ENCODE data around the gene NARS2.
"Not testable (repeated sequence)": the region's sequence is repeated elsewhere in the genome, so short reads cannot be mapped to it uniquely, and the experiment has no call there.

The NARS2 gene

DNA sequence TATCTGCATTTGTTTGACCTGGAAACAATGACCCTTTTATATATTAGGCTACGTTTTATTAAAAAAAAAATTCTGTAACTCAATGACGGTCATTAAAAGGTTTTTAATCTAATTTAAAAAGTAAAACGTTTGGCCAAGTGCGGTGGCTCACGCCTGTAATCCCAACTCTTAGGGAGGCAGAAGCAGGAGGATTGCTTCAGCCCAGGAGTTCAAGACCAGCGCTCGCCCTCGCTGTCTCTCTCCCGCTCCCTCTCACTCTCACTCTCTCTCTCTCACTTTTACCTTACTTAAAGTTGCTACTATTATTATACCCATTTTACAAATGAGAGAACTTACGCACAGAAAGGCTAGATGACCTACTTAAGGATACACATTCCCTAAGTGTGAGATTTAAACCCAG, 814 bp upstream of the NARS2 start:
- no peak for DNase-seq

DNA sequence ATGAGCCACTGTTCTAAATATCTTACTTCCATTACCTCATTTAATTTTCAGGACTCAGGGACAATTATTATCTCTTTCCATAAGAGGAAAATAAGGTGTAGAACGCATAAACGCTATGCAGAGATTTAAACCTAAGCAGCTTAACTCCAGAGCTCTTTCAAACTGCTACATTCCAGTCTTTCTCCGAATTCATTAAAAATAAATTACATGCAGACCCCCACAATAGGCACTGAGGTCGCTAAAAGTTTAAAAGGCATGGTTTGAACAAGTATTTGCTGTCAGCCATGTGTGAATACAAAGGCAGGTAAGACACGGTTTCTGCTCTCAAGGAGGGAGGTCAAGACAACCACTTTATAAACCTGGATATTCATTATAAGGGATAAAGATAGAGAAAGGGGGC, 983 bp downstream of the NARS2 start:
- no peak for DNase-seq

DNA sequence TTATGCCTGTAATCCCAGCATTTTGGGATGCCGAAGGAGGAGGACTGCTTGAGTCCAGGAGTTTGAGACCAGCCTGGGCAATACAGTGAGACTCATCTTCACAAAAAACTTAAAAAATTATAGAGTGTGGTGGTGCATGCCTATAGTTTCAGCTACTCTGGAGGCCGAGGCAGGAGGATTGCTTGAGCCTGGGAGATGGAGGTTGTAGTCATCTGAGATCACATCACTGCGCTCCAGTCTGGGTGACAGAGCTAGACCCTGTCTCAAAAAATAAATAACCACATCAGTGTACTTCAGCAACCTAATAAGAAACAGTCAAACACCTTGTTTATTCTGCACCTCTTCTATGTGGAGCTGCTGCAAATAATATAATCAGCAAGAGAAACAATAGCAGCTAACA, 1.4 kb downstream of the NARS2 start:
- DNase-seq, result no peak

DNA sequence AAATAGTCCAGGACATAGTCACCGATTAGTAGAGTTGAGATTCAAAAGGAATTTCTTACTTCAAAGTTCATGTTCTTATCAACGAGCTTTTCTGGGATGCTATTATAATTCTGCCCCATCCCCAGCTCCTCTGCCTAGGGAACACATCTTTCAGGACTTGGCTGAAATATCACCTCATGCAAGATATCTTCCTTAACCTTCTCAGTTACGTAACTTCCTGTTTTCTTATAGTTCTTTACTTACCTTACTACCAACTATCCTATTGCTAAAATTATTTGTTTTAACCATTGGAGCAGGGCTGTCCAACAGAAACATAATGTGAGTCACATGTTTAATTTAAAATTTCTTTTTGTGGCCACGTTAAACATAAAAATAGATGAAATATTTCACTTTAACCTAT, 2.3 kb downstream of the NARS2 start:
- no peak for DNase-seq

DNA sequence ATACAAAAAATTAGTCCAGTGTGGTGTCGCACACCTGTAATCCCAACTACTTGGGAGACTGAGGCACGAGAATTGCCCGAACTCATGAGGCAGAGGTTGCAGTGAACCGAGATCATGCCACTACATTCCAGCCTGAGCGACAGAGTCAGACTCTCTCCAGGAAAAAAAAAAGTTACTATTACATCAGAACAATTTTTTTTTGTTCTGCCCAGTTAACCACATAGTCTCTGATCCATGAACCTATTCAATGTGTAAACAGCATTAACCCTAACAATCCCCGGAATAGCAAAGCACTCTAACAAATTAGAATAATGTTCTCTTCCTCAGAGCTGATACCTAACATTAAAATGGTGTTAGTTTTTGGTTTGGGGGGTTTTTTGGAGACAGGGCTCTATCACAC, 4.6 kb downstream of the NARS2 start:
- no peak for DNase-seq

DNA sequence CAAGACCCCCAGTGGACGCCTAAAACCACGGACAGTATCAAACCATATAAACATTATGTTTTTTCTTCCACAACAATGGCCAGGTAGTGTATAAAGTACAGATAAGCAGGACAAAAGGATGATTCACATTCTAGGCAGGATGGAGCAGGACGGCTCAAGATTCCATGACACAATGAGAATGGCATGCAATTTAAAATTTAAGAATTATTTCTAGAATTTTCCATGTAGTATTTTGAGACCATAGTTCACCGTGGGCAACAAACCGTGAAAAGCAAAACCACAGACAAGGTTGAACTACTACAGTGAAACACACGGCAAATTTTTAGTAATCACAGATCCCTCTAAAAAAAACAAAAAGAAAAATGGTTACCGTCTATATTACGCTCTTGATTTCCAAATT, 7.5 kb downstream of the NARS2 start:
- no peak for DNase-seq

DNA sequence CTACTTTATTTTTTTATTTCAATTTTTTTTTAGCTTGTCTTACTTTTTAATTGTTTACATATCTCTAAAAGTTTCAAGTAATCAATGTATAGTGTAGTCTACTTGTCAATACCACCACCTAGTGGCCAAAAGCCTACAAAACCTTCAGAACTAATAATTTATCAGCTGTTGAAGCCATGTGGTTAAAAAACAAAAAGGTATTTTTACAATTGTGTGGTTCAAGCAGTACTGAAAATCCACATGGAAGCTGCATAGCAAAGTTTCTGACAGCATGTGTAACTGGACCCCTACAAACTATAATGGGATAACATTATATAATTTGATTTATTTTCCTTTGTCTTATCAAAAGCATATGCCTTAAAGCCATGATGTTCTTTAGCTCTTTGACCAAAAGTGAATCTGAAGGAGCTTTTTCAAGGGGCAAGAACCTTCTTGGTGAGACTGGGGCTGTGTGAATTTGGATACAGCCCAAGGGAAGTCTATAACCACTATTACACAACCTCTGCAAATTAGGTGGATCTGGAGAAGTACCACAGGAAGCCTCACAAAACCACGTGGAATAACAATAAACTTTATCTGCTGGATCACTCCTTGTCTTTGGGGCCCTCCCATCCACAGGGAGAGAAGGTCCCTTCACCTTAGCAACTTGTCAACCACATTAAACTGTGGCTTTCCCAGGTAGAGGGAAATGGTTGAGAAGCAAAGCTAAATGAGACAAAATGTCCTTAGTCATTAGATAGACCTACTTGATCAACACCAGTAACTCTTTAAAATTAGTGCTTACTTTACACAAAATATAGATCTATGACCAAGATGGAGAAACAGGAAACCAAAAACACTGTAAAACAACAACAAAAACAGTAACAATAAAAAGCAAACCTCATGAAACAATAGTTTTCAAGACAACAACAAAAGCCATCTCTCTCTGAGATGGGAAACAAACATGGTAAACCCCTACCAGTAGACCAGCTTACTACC, 9.9 kb downstream of the NARS2 start:
- peak; percentile 73 to 88 (median 84) for DNase-seq

DNA sequence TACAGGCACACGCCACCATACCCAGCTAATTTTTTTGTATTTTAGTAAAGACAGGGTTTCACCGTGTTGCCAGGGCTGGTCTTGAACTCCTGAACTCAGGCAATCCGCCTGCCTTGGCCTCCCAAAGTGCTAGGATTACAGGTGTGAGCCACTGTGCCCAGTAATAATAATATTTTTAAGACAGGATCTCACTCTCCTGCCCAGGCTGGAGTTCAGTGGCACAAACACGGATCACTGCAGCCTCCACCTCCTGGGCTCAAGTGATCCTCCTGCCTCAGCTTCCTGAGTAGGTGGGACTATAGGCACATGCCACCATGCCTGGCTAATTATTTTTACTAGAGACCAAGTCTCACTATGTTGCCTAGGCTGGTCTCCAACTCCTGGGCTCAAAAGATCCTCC, 10.6 kb downstream of the NARS2 start:
- not testable (repeated sequence) for DNase-seq

DNA sequence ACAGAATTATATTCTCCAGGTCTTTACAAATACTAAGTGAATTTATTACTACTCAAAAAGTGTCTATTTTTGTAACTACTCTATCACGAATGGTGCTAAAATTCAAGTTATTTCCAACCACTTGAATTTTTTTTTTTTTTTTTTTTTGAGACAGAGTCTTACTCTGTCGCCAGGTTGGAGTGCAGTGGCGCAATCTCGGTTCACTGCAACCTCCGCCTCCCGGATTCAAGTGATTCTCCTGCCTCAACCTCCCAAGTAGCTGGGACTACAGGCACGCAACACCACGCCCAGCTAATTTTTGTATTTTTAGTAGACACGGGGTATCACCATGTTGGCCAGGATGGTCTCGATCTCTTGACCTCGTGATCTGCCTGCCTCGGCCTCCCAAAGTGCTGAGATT, 11.6 kb downstream of the NARS2 start:
- DNase-seq, result not testable (repeated sequence)

DNA sequence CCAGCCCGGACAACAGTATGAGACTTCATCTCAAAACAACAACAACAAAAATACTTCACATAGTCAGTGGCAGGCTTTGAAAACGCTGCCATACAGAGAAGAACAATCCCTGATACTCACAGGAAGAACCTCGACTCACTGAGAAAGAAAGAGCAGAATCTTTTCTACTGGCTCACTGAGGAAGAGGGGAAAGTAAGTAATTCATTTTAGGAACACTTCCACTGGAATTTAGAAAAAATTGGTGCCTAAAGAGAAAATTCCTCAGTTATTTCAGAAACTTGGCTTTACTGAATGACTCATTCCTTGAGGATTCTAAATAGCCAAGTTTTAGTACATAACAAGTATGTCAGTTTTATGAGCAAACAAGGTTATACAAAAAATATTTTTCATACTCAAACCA, 12.3 kb downstream of the NARS2 start:
- DNase-seq, result no peak

DNA sequence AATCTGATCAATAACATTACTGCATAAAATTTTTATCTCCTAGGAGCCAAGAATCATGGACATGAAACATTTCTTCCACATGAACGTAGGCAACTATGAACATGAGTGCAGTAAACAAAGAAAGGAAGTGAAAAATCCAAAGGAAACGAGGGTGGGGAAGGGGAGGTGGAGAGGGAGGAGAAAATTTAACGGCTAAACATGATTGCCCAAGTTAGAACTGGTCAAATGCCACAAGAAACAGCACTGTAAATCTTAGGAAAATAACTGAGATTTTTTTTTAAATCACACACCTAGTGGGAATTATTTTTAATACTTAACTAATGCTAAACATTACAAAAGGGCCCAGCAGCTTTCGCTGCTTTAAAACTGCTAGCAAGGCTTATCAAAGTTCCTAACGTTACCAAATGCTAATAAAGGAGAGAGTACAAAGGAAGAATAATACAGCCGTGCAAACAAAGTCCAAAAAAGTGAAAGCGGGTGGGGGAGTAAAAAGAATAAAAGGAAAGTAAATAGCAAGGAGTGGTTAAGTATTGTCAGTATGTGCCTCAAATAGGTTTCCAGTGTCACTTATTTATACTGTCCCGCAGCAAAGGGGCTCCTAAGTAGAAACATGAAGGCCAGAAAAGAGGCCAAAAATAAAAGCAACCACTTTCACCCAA, 13.7 kb downstream of the NARS2 start:
- DNase-seq, result peak; percentile 43 to 66 (median 48)

DNA sequence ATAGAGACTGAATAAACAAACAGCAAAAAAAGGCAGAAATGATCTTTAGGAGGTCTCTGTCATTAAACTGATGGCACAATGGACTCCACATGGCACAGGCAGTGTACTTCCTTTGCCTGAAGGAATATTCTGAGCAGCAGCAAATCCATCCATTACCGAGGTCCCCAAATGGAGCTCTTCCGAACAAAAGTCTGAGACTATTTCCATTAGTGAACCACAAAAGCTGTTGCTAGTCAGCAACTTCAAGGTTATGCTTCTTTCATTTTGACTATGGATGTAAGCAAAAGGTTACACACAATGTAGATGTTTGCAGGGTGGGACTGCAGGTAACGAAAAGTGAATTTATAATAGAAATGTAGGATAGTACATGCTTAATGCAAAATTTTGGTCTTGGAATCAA, 14.5 kb downstream of the NARS2 start:
- DNase-seq, result no peak

DNA sequence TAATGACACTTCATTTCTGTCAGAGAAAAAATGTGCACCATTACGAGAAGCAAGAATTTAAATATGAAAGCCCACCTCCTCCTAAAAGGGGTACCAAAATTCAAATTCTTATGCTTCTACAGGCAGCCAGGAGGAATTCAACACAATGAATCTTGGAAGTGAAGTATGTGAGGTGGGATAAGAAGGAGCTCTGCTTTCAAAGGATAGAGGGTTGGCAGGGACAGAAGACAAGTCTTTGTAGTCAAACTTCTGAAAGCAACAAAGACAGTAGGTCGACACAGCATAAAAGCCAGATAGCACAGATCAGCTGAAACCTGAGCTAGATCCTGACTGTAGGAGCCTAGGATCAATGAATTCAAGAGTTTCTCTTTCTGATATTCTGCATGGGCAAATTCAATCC, 17.4 kb downstream of the NARS2 start:
- DNase-seq, result no peak

DNA sequence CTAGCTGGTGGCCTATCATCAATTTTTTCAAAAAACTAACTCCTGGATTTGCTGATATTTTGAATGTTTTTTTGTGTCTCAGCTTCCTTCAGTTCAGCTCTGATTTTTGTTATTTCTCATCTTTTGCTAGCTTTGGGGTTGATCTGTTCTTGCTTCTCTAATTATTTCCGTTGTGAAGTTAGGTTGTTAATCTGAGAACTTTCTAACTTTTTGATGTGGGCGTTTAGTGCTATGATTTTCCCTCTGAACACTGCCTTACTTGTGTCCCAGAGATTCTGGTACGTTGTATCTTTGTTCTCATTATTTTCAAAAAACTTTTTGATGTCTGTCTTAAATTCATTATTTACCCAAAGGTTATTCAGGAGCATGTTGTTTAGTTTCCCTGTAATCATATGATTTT, 19.1 kb downstream of the NARS2 start:
- DNase-seq, result no peak

DNA sequence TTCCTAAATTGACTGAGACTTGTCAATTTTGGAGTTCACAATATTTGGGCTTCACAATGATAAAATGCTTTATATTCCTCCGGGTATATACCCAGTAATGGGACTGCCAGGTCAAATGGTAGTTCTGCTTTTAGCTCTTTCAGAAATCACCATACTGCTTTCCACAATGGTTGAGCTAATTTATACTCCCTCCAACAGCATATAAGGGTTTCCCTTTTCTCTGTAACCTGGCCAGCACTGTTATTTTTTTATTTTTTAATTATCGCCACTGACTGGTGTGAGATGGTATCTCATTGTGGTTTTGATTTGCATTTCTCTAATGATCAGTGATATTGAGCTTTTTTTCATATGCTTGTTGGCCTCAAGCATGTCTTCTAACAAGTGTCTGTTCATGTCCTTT, 21.8 kb downstream of the NARS2 start:
- no peak for DNase-seq

DNA sequence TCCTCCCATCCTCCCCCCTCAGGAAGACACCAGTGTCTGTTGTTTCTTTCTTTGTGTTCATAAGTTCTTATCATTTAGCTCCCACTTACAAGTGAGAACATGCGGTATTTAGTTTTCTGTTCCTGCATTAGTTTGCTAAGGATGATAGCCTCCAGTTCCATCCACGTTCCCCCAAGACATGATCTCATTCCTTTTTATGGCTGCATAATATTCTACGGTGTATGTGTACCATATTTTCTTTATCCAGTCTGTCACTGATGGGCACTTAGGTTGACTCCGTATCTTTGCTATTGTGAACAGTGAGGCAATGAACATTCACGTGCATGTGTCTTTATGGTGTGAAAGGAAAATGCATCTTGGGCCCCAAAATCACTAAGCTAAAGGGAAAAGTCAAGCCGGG, 22.5 kb downstream of the NARS2 start:
- not testable (repeated sequence) for DNase-seq

DNA sequence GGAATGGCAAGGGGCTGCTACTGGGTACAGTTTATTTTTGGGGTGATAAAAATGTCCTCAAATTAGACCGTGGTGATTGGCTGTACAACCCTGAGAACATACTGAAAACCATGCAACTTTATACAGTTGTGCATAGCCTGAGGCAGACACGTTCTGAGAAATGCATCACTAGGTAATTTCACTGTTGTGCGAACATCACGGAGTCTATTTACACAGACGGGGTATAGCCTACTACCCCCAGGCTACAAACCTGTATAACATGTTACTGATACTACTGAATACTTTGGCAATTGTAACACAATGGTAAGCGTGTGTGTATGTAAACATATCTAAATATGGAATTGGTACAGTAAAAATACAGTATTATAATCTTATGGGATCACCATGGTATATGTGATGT, 23.6 kb downstream of the NARS2 start:
- no peak for DNase-seq

DNA sequence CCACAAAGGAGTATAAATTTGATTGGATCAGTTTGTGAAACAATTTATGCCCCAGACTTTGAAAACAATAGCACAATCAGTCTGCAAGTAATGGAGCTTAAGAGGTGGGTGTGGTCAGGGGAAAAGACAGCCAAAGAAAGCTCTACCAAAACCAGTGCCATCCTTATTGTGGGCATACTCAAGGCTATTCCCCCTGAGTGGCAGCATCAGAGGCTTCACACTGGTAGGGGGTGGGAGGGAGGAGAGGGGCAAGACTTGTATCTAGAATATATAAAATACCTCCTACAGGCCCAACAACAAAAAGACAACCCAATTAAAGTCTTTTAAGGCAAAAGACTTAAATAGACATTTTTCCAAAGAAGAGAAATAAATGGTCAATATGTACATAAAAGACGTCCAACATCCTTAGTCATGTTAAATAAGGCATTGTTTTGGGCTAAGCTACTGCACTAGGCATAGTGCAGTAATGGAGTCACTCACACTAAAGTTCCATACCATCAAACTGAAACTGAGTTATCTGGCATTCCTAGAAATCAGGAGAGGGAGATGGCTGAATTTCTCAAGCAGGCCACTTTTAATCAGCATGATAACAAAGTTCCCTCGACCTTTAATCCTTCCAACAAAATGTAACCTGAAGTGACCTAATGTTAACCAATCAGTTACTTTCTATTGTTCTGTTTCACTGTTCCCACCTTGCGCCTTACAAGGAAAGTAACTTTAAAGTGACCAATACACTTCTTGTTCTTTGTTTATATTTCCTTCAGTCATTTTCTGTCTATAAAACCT, 24.8 kb downstream of the NARS2 start:
- no peak for DNase-seq

DNA sequence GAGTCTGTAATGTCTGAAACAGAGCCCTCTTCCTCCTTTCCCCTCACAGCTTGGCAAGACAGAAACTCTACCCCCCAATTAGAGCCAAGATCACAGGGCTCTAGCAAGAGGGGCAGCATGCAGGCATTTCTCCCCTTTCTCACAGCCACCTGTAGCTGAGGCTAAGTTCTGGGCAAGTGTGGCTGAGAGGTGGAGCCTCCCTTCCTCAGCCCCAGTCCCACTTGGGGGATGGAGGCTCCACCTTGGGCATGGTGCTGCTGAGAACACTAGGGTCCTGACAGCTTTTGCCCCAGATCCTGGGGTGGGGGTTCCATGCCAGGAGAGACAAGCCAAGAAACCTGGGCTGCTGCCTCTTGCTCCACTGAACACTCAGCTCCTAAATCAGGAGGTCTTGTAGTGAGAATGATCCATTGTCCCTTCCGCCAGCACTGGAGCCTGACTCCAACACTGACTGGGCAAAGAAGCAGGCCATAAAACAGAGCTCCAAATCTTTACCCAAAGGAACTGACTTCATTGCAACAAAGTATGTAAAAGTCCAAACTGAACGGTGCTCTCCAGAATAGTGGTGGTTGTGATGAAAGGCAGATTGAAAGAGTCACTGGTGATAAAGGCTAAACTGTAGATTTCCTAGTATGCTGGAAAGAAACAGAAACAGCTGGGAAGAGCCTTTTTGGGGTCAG, 25.6 kb downstream of the NARS2 start:
- DNase-seq, result no peak

DNA sequence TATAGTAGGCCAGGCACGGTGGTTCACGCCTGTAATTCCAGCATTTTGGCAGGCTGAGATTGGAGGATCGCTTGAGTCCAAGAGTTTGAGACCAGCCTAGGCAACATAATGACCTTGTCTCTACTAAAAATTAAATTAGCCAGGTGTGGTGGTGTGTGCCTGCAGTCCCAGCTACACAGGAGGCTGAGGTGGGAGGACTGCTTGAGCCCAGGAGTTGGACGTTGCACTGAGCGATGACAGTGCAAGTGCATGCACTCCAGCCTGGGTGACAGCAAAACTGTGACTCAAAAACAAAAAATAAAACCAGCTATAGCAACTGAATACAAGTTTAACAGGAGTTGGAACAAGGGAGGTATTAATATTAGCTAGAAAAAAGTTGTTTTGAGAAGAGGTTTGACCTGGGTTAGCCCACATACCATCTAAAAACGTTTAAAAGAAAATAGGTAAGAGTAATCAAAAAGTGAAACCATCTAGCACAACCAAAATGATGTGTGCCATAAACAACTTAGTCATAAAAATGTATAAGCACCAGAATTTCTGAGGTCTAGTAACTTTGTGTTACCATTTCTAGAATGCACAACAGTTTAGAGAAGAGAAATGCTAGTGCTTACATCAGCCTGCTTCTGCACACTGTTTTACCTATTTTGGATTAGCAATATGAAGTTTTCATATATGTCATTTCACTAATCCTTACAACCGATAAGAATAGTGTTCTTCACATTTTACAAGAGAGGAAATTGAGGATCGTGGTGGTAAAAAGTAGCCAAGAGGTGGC, 26.5 kb downstream of the NARS2 start:
- no peak for DNase-seq

DNA sequence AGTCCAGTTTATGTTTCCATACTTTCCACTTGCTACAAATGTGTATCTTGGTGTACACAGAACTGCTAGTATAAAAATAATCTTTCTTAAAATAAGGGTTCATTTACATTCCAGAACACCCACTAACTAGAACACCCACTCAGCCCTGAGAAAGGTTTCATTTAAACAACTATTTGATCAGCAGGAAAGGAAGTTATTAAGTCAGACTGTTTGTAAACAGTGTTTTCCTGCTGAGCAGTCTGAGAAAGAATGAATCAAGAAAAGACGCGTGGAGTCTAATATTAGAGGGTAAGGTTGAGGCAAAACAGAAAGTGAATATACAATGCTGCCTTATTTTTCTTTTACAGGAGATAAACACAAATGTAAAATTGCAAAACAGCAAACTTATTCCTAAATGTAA, 32.7 kb downstream of the NARS2 start:
- no peak for DNase-seq

DNA sequence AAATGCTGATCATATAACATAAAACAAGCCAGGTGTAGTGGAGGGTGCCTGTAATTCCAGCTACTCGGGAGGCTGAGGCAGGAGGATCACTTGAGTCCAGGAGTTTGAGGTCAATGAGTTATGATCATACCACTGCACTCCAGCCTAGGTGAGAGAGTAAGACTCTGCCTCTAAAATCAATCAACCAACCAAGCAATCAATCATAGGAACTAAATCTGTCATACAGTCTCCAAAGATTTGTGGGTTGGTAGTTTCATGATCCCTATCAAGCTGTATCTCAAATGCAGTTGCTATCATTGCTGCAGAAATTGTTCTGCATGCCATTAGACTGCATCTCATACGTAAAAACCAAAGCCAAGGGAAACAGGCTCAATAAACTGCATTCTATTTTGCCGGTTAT, 33.1 kb downstream of the NARS2 start:
- no peak for DNase-seq
